Spleen (tissue), 7 donors: ENCODE results near the gene CADM2.

Experiments
- POLR2AphosphoS5 ChIP-seq, 3 donors: sonication (generic); formaldehyde crosslinking; IDR thresholded peaks; one replicate each; pipeline ENCODE4 v1.5.1; 2017; ENCODE audit warnings: antibody characterized with exemption in 3 of 3
- TF ChIP-seq, protein P1 (sequence below), 11 experiments: fragments of 200-600 bp in 7 of 11; fragments of 450-650 bp in 4 of 11; sonication (generic) in 4 of 11; IDR thresholded peaks in 8 of 11; conservative IDR thresholded peaks in 3 of 11; 1 replicate in 7 of 11; 2 replicates in 4 of 11; pipeline versions ENCODE4 v1.4.0 to v1.8.0; 2016 to 2021; ENCODE audit warnings: antibody characterized with exemption in 11 of 11, inconsistent platforms in 4 of 11, mild to moderate bottlenecking in 1 of 11
- donor health status: DM: no; HTN: no; CAD: no; lungs with moderate emphysema.
- donor health status: DM: no; HTN: no; CAD: no.
- donor health status: DM: no; HTN: no; CAD: no.

DNA sequence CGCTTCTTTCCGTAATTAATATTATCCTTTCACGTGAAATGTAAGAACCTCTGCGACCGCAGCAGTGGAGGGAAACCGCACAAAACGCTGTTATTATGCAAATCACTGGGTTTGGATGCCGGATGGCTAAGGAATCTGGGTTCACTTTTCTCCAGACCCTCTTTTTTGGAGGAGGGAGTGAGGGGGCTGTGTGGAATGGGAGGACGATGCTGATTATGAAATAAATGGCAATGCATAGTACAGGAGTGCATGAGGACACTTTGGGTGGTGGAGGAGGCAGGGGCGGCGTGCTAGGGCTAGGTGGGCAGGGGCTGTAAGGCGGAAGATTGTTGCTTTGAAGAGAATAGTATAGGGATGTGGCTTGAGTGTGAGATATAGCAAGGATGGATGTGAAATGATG, 1.8 kb downstream of the CADM2 start:
- TF ChIP-seq, protein P1, sequence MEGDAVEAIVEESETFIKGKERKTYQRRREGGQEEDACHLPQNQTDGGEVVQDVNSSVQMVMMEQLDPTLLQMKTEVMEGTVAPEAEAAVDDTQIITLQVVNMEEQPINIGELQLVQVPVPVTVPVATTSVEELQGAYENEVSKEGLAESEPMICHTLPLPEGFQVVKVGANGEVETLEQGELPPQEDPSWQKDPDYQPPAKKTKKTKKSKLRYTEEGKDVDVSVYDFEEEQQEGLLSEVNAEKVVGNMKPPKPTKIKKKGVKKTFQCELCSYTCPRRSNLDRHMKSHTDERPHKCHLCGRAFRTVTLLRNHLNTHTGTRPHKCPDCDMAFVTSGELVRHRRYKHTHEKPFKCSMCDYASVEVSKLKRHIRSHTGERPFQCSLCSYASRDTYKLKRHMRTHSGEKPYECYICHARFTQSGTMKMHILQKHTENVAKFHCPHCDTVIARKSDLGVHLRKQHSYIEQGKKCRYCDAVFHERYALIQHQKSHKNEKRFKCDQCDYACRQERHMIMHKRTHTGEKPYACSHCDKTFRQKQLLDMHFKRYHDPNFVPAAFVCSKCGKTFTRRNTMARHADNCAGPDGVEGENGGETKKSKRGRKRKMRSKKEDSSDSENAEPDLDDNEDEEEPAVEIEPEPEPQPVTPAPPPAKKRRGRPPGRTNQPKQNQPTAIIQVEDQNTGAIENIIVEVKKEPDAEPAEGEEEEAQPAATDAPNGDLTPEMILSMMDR (IDR thresholded peaks at IDR 0.05 in 8 of 11, conservative IDR thresholded peaks at IDR 0.05 in 3 of 11), result no peak
- no peak for TF ChIP-seq POLR2AphosphoS5 (IDR thresholded peaks at IDR 0.05)
